GM12878 (cell line): ENCODE results near the gene BCAP29. TPM values are rescaled to one million over a fixed set of nuclear protein-coding genes. Genes with fewer than 3 reads are reported as not detected.

Experiments used
- BACH1 ChIP-seq: fragments of 450-650 bp; IDR thresholded peaks from 2 replicates; pipeline ENCODE4 v1.6.1; 2017; ENCODE audit warnings: mild to moderate bottlenecking, borderline replicate concordance
- BCLAF1 ChIP-seq: fragments of 450-650 bp; IDR thresholded peaks from 2 replicates; pipeline ENCODE4 v1.6.1; 2017; ENCODE audit warnings: antibody characterized with exemption, mild to moderate bottlenecking, moderate library complexity
- BMI1 ChIP-seq: fragments of 450-650 bp; IDR thresholded peaks from 2 replicates; pipeline ENCODE4 v1.6.1; 2016; ENCODE audit warnings: mild to moderate bottlenecking, moderate library complexity, borderline replicate concordance
- CHD1 ChIP-seq: IDR thresholded peaks from 2 replicates; pipeline ENCODE4 v1.6.1; 2012; ENCODE audit warnings: low read depth, low read length, improper control_type of control experiment
- CHD4 ChIP-seq: fragments of 200-600 bp; sonication (generic); IDR thresholded peaks from 2 replicates; pipeline ENCODE4 v1.6.1; 2016; ENCODE audit warnings: mild to moderate bottlenecking
- CREM ChIP-seq: IDR thresholded peaks from 2 replicates; pipeline ENCODE4 v1.6.1; 2014; ENCODE audit warnings: antibody characterized with exemption, low read depth
- EGR1 ChIP-seq, 2 experiments: IDR thresholded peaks; 1 replicate in 1 of 2; 2 replicates in 1 of 2; pipeline ENCODE4 v1.6.1; 2011 to 2012; ENCODE audit warnings: low read depth in 2 of 2, low read length in 2 of 2, borderline replicate concordance in 1 of 2, mild to moderate bottlenecking in 1 of 2, moderate library complexity in 1 of 2
- ESRRA ChIP-seq: IDR thresholded peaks from 2 replicates; pipeline ENCODE4 v1.6.1; 2012; ENCODE audit warnings: mild to moderate bottlenecking, low read length, improper control_type of control experiment
- HCFC1 ChIP-seq: fragments of 150-350 bp; IDR thresholded peaks from 2 replicates; pipeline ENCODE4 v1.6.1; 2014; ENCODE audit warnings: low read length
- JUND ChIP-seq: IDR thresholded peaks from 2 replicates; pipeline ENCODE4 v1.6.1; 2012; ENCODE audit warnings: low read depth, mild to moderate bottlenecking, low read length, improper control_type of control experiment, moderate library complexity
- KLF5 ChIP-seq: fragments of 450-650 bp; IDR thresholded peaks from 2 replicates; pipeline ENCODE4 v1.6.1; 2014; ENCODE audit warnings: mild to moderate bottlenecking; ENCODE audit not compliant: partially characterized antibody
- MXI1 ChIP-seq: fragments of 150-350 bp; IDR thresholded peaks from 2 replicates; pipeline ENCODE4 v1.6.1; 2011; ENCODE audit warnings: low read depth, mild to moderate bottlenecking, inconsistent platforms, low read length, improper control_type of control experiment
- MYB ChIP-seq: fragments of 150-350 bp; IDR thresholded peaks from 2 replicates; pipeline ENCODE4 v1.6.1; 2014; ENCODE audit warnings: mild to moderate bottlenecking, low read depth, low read length, borderline replicate concordance
- NBN ChIP-seq: fragments of 450-650 bp; IDR thresholded peaks from 2 replicates; pipeline ENCODE4 v1.6.1; 2016
- NKRF ChIP-seq: fragments of 450-650 bp; conservative IDR thresholded peaks from 2 replicates; pipeline ENCODE4 v1.6.1; 2017; ENCODE audit warnings: mild to moderate bottlenecking, moderate library complexity
- NR2C1 ChIP-seq: fragments of 450-650 bp; IDR thresholded peaks from 2 replicates; pipeline ENCODE4 v1.6.1; 2017; ENCODE audit warnings: antibody characterized with exemption, mild to moderate bottlenecking, moderate library complexity
- NR2F1 ChIP-seq: fragments of 450-650 bp; conservative IDR thresholded peaks from 2 replicates; pipeline ENCODE4 v1.6.1; 2017; ENCODE audit warnings: mild to moderate bottlenecking
- PML ChIP-seq: IDR thresholded peaks from 2 replicates; pipeline ENCODE4 v1.6.1; 2012; ENCODE audit warnings: low read length, inconsistent platforms
- POLR2A ChIP-seq: IDR thresholded peaks from 2 replicates; pipeline ENCODE4 v1.6.1; 2011; ENCODE audit warnings: low read depth, mild to moderate bottlenecking, low read length
- RB1 ChIP-seq: fragments of 450-650 bp; formaldehyde crosslinking; IDR thresholded peaks from 2 replicates; pipeline ENCODE4 v1.6.1; 2017; ENCODE audit warnings: mild to moderate bottlenecking, borderline replicate concordance
- RFX5 ChIP-seq: IDR thresholded peaks from 2 replicates; pipeline ENCODE4 v1.6.1; 2011; ENCODE audit warnings: low read depth, low read length, improper control_type of control experiment
- RUNX3 ChIP-seq: IDR thresholded peaks from 2 replicates; pipeline ENCODE4 v1.6.1; 2012; ENCODE audit warnings: low read length, inconsistent platforms
- SMAD1 ChIP-seq: fragments of 450-650 bp; IDR thresholded peaks from 2 replicates; pipeline ENCODE4 v1.6.1; 2018; ENCODE audit warnings: mild to moderate bottlenecking, low read depth; ENCODE audit not compliant: partially characterized antibody
- SMAD5 ChIP-seq: IDR thresholded peaks from 2 replicates; pipeline ENCODE4 v1.6.1; 2016; ENCODE audit warnings: antibody characterized with exemption, low read depth
- SMC3 ChIP-seq: IDR thresholded peaks from 2 replicates; pipeline ENCODE4 v1.6.1; 2011; ENCODE audit warnings: low read length, improper control_type of control experiment, borderline replicate concordance
- SREBF1 ChIP-seq: IDR thresholded peaks from 2 replicates; pipeline ENCODE4 v1.6.1; 2012; ENCODE audit warnings: mild to moderate bottlenecking, low read length
- TAF1 ChIP-seq: IDR thresholded peaks from 2 replicates; pipeline ENCODE4 v1.6.1; 2011; ENCODE audit warnings: mild to moderate bottlenecking, low read depth, low read length, borderline replicate concordance
- TCF7 ChIP-seq: IDR thresholded peaks from 2 replicates; pipeline ENCODE4 v1.6.1; 2014; ENCODE audit warnings: antibody characterized with exemption, borderline replicate concordance
- ZBED1 ChIP-seq: IDR thresholded peaks from 2 replicates; pipeline ENCODE4 v1.6.1; 2016; ENCODE audit warnings: borderline replicate concordance
- ZNF217 ChIP-seq: fragments of 450-650 bp; IDR thresholded peaks from 2 replicates; pipeline ENCODE4 v1.6.1; 2017; ENCODE audit warnings: antibody characterized with exemption, mild to moderate bottlenecking
- polyA plus RNA-seq, 11 experiments: library from polyadenylated mRNA; depleted of rRNA in 4 of 11; unstranded in 6 of 11; stranded (reverse) in 5 of 11; fragments of >200 nt; fragmentation: Nextera tagmentation in 4 of 11; fragmentation: Illumina TruSeq in 1 of 11; extraction: Ambion mirVana in 4 of 11; extraction: Trizol in 1 of 11; gene quantifications; 1 replicate in 1 of 11; 2 replicates in 10 of 11; pipeline versions ENCODE4 v1.2.1 to v1.2.3, GENCODE V29; 2011 to 2016; ENCODE audit warnings: inconsistent platforms in 2 of 11, missing spikeins in 2 of 11, low read depth in 1 of 11
- total RNA-seq, 4 experiments: library from RNA; depleted of rRNA in 3 of 4; stranded (reverse); fragments of >200 nt in 3 of 4; fragmentation: Illumina TruSeq in 1 of 4; extraction: Trizol in 1 of 4; gene quantifications; 2 replicates each; pipeline versions ENCODE4 v1.2.1 to v1.2.3, GENCODE V29; 2013 to 2021

The BCAP29 gene
- total and polyA plus RNA-seq, 10 of the 15 experiments (the other 5 are each of a cell fraction or from before 2014, with no cell fraction given): 26.5 to 58.5 (median 34.8) TPM

GRCh38 chr7:107579885-107580715 is at the start of gene BCAP29 (continued):
- TF ChIP-seq NR2C1: peak; percentile 62
- TF ChIP-seq CHD4: no peak
- TF ChIP-seq SMAD5: no peak
- peak; percentile 34; the same call in 1 of the 2 replicates for TF ChIP-seq BCLAF1
- peak; percentile 54; the same call in 1 of the 2 replicates for TF ChIP-seq RUNX3
- TF ChIP-seq SREBF1: no peak
- peak; percentile 71 for TF ChIP-seq NKRF
- no peak for TF ChIP-seq RFX5
- TF ChIP-seq MXI1: peak; percentile 63; the same call in 1 of the 2 replicates
- TF ChIP-seq NR2F1: peak; percentile 87
- TF ChIP-seq MYB: 0 out of 2 replicates have a peak, but pooled peaks have one; percentile 11
- peak; percentile 36; the same call in 1 of the 2 replicates for TF ChIP-seq TAF1
- TF ChIP-seq RB1: peak; percentile 91; the same call in 1 of the 2 replicates
- no peak for TF ChIP-seq JUND
- no peak for TF ChIP-seq SMAD1
- TF ChIP-seq BACH1: peak; percentile 85
- peak in 1 of 2 experiments; percentile 47; a peak in 2 of 3 replicates for TF ChIP-seq EGR1 (IDR thresholded peaks at IDR 0.05; ENCODE audit: borderline replicate concordance in 1 of 2, low read depth in 2 of 2, low read length in 2 of 2)
- peak; percentile 87 for TF ChIP-seq POLR2A
- TF ChIP-seq NBN: 0 out of 2 replicates have a peak, but pooled peaks have one; percentile 11
- no peak; the same call in 1 of the 2 replicates for TF ChIP-seq ZBED1
- 0 out of 2 replicates have a peak, but pooled peaks have one; percentile 38 for TF ChIP-seq ESRRA
- peak; percentile 40; the same call in 1 of the 2 replicates for TF ChIP-seq HCFC1
- TF ChIP-seq CREM: peak; percentile 90
- TF ChIP-seq CHD1: no peak
- TF ChIP-seq BMI1: no peak
- TF ChIP-seq PML: no peak
- TF ChIP-seq TCF7: no peak
- peak; percentile 3; the same call in 1 of the 2 replicates for TF ChIP-seq SMC3
- TF ChIP-seq KLF5: peak; percentile 74
- peak; percentile 59; the same call in 1 of the 2 replicates for TF ChIP-seq ZNF217
